ENCODE measurements around the gene ST3GAL3. TPM values are rescaled to one million over a fixed set of nuclear protein-coding genes. Genes with fewer than 3 reads are reported as not detected.

ST3GAL3 gene
- total RNA-seq, 1 experiment from 2014 or later, result 8.3 TPM

GRCh38 chr1:43979528-43980254 lies 272.4 kb downstream of the ST3GAL3 start:
- peaks cover 26 to 55% (median 52%) of the 10 kb centered on the region in 3 experiments; a peak in 6 of 7 replicates for H3K36me3 Mint-ChIP-seq (ENCODE audit: insufficient read depth in 1 of 3, low read depth in 3 of 3)
- no peak overlapping the region for H2BK5ac ChIP-seq (ENCODE audit: insufficient read length, low read length)

More at GRCh38 chr1:43979528-43980254, 272.4 kb downstream of the ST3GAL3 start:
- no peak overlapping the region for H2AFZ ChIP-seq (ENCODE audit: low read length)
- no peaks in the 10 kb centered on the region; a peak in 1 of 5 replicates for H3K9me3 Mint-ChIP-seq
- no peak overlapping the region for H2BK12ac ChIP-seq (ENCODE audit: insufficient read length, low read depth, low read length)
- no peak overlapping the region for H4K8ac ChIP-seq (replicated peaks; ENCODE audit: insufficient read length, low read depth, low read length)
- no peaks in the 10 kb centered on the region for H4K20me1 ChIP-seq (ENCODE audit: control insufficient read depth, insufficient read depth, insufficient read length)
- peak overlapping the region; percentile 80 for H3K14ac ChIP-seq (ENCODE audit: insufficient read depth, low read length)
- peaks cover 24 to 32% of the 10 kb centered on the region in 2 experiments for H3K4me1 Mint-ChIP-seq
- peaks cover 6% of the 10 kb centered on the region for H3K79me1 ChIP-seq (ENCODE audit: insufficient read depth, low read depth, low read length, poor library complexity, severe bottlenecking)
- H3K27me3 Mint-ChIP-seq (ENCODE audit: low read depth), result no peaks in the 10 kb centered on the region
- peak overlapping the region; percentile 57 for H3K4me2 ChIP-seq (ENCODE audit: insufficient read depth, insufficient read length, low read length)
- peaks cover 8% of the 10 kb centered on the region; the same call in 1 of the 2 replicates for H3K4me1 ChIP-seq (ENCODE audit: insufficient read depth, low read length)
- H3K23ac ChIP-seq (ENCODE audit: insufficient read length, low read depth, low read length), result no peak overlapping the region
- no peak overlapping the region for H2BK20ac ChIP-seq (ENCODE audit: low read depth, low read length, poor library complexity, severe bottlenecking)
- H3K18ac ChIP-seq (ENCODE audit: insufficient read length, low read depth, low read length), result peak overlapping the region; percentile 1
- no peak overlapping the region for H2BK120ac ChIP-seq (ENCODE audit: low read depth, low read length, poor library complexity, severe bottlenecking)
- no peak overlapping the region for H2BK15ac ChIP-seq (ENCODE audit: low read depth, low read length)
- TF ChIP-seq, protein P1, sequence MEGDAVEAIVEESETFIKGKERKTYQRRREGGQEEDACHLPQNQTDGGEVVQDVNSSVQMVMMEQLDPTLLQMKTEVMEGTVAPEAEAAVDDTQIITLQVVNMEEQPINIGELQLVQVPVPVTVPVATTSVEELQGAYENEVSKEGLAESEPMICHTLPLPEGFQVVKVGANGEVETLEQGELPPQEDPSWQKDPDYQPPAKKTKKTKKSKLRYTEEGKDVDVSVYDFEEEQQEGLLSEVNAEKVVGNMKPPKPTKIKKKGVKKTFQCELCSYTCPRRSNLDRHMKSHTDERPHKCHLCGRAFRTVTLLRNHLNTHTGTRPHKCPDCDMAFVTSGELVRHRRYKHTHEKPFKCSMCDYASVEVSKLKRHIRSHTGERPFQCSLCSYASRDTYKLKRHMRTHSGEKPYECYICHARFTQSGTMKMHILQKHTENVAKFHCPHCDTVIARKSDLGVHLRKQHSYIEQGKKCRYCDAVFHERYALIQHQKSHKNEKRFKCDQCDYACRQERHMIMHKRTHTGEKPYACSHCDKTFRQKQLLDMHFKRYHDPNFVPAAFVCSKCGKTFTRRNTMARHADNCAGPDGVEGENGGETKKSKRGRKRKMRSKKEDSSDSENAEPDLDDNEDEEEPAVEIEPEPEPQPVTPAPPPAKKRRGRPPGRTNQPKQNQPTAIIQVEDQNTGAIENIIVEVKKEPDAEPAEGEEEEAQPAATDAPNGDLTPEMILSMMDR (conservative IDR thresholded peaks at IDR 0.05), result no peak
- DNase-seq, result no peak
- H3K4me3 Mint-ChIP-seq, result peak overlapping the region; percentile 89 to 92
- no peak overlapping the region for H2AK5ac ChIP-seq (ENCODE audit: insufficient read length, low read length)
- peak overlapping the region; percentile 39 for H3K9ac ChIP-seq (ENCODE audit: extremely low read depth, insufficient read length, low read length)
- no peak overlapping the region for H3T11ph ChIP-seq (ENCODE audit: low read length)
- peak overlapping the region in 1 of 3 experiments; percentile 92; a peak in 2 of 7 replicates for H3K27ac Mint-ChIP-seq
- peaks cover 3% of the 10 kb centered on the region; the same call in 1 of the 2 replicates for H3K79me2 ChIP-seq (ENCODE audit: insufficient read depth, low read length)
- no peaks in the 10 kb centered on the region for H3K27me3 ChIP-seq (ENCODE audit: insufficient read depth, low read length)
- H3K27ac ChIP-seq (ENCODE audit: insufficient read length, low read depth, low read length), result no peak overlapping the region
- no CpG with 5 or more reads among the region's 45 CpGs for WGBS (ENCODE audit: extremely low coverage, insufficient read length, low lambda C conversion rate)
- no peak overlapping the region for H3K4ac ChIP-seq (ENCODE audit: low read depth, low read length)
- H4K91ac ChIP-seq (ENCODE audit: insufficient read length, low read depth, low read length), result no peak overlapping the region
- no peaks in the 10 kb centered on the region for H3K9me3 ChIP-seq (ENCODE audit: control insufficient read depth, low read depth, low read length)
- no peak overlapping the region for H3K56ac ChIP-seq (ENCODE audit: insufficient read length, low read depth, low read length)
- H3K23me2 ChIP-seq (ENCODE audit: insufficient read length, low read depth, low read length, poor library complexity, severe bottlenecking), result peaks cover 17% of the 10 kb centered on the region
- no peak overlapping the region for H4K5ac ChIP-seq (ENCODE audit: insufficient read length, low read depth, low read length)
